CD14-positive monocyte (primary cell): Measurements from ENCODE around the gene SLC1A7. TPM values are rescaled to one million over a fixed set of nuclear protein-coding genes. Genes with fewer than 3 reads are reported as not detected.

Experiments used
- DNase-seq, 3 donors: peaks; one replicate each; pipeline ENCODE4 v3.0.0-alpha.2; 2011 to 2022
- H2AFZ ChIP-seq: 2 replicates; pipeline ENCODE4 v1.6.0; 2012; ENCODE audit warnings: mild to moderate bottlenecking, low read depth, low read length, inconsistent platforms; ENCODE audit not compliant: insufficient read depth, poor library complexity, severe bottlenecking
- H3K27ac ChIP-seq, 2 donors: 1 replicate in 1 of 2; 2 replicates in 1 of 2; pipeline ENCODE4 v1.5.1; 2012 to 2013; ENCODE audit warnings: low read length in 2 of 2, control low read depth in 1 of 2, inconsistent platforms in 1 of 2, low read depth in 1 of 2, mild to moderate bottlenecking in 1 of 2
- H3K27me3 ChIP-seq, 2 donors: one replicate each; pipeline versions ENCODE4 v1.6.0 to v1.6.1; 2011 to 2013; ENCODE audit warnings: low read length in 2 of 2; ENCODE audit not compliant: control insufficient read depth in 2 of 2, insufficient read depth in 2 of 2
- H3K36me3 ChIP-seq, 2 donors: replicated peaks in 1 of 2; 1 replicate in 1 of 2; 2 replicates in 1 of 2; pipeline versions ENCODE4 v1.5.1 to v1.6.1; 2012 to 2013; ENCODE audit warnings: low read length in 2 of 2, control low read depth in 1 of 2, inconsistent platforms in 1 of 2, mild to moderate bottlenecking in 1 of 2; ENCODE audit not compliant: insufficient read depth in 2 of 2, control insufficient read depth in 1 of 2
- H3K4me1 ChIP-seq, 2 donors: 1 replicate in 1 of 2; 2 replicates in 1 of 2; pipeline versions ENCODE4 v1.5.1 to v1.6.1; 2012 to 2013; ENCODE audit warnings: low read length in 2 of 2, control low read depth in 1 of 2, inconsistent platforms in 1 of 2, mild to moderate bottlenecking in 1 of 2, moderate library complexity in 1 of 2; ENCODE audit not compliant: insufficient read depth in 2 of 2, control insufficient read depth in 1 of 2
- H3K4me2 ChIP-seq: replicated peaks from 2 replicates; pipeline ENCODE3; 2012; ENCODE audit warnings: low read length, moderate library complexity, mild to moderate bottlenecking; ENCODE audit not compliant: poor library complexity, severe bottlenecking; ENCODE audit errors: extremely low read depth
- H3K4me3 ChIP-seq, 3 experiments: fragments of 200-600 bp in 1 of 3; sonication (generic) in 1 of 3; replicated peaks in 1 of 3; 1 replicate in 2 of 3; 2 replicates in 1 of 3; pipeline ENCODE4 v1.5.1; 2011 to 2013; ENCODE audit warnings: low read length in 3 of 3, mild to moderate bottlenecking in 3 of 3, control low read depth in 2 of 3, low read depth in 2 of 3, inconsistent platforms in 1 of 3, moderate library complexity in 1 of 3
- H3K79me2 ChIP-seq: 2 replicates; pipeline ENCODE4 v1.6.0; 2012; ENCODE audit warnings: mild to moderate bottlenecking, control low read depth, inconsistent platforms, low read length, moderate library complexity; ENCODE audit not compliant: insufficient read depth
- H3K9ac ChIP-seq: 2 replicates; pipeline ENCODE4 v1.6.0; 2017; ENCODE audit warnings: low read length, mild to moderate bottlenecking; ENCODE audit not compliant: insufficient read depth, poor library complexity, severe bottlenecking
- H3K9me3 ChIP-seq, 2 donors: replicated peaks in 1 of 2; 1 replicate in 1 of 2; 2 replicates in 1 of 2; pipeline versions ENCODE4 v1.5.1 to v1.6.1; 2012 to 2013; ENCODE audit warnings: low read length in 2 of 2, control low read depth in 1 of 2; ENCODE audit not compliant: control insufficient read depth in 1 of 2, insufficient read depth in 1 of 2
- H4K20me1 ChIP-seq: 2 replicates; pipeline ENCODE4 v1.6.0; 2012; ENCODE audit warnings: mild to moderate bottlenecking, low read length, control low read depth, moderate library complexity; ENCODE audit not compliant: insufficient read depth
- H3K27ac Mint-ChIP-seq, 7 donors: one replicate each; pipeline ENCODE4 v1.8.0; 2020; ENCODE audit warnings: mild to moderate bottlenecking in 7 of 7, mixed read lengths in 7 of 7, moderate library complexity in 6 of 7, inconsistent platforms in 2 of 7
- H3K27me3 Mint-ChIP-seq, 3 donors: one replicate each; pipeline ENCODE4 v1.8.0; 2021 to 2022; ENCODE audit warnings: low read depth in 3 of 3, mild to moderate bottlenecking in 3 of 3, mixed read lengths in 3 of 3, moderate library complexity in 3 of 3, inconsistent platforms in 1 of 3
- H3K36me3 Mint-ChIP-seq, 2 donors: one replicate each; pipeline ENCODE4 v1.8.0; 2020; ENCODE audit warnings: mixed read lengths in 2 of 2, inconsistent platforms in 1 of 2, mild to moderate bottlenecking in 1 of 2
- H3K4me1 Mint-ChIP-seq: one replicate; pipeline ENCODE4 v1.8.0; 2020; ENCODE audit warnings: mild to moderate bottlenecking, mixed read lengths
- H3K4me3 Mint-ChIP-seq, 2 donors: one replicate each; pipeline ENCODE4 v1.8.0; 2020; ENCODE audit warnings: mild to moderate bottlenecking in 2 of 2, mixed read lengths in 2 of 2, moderate library complexity in 1 of 2
- H3K9me3 Mint-ChIP-seq, 7 donors: one replicate each; pipeline ENCODE4 v1.8.0; 2020 to 2022; ENCODE audit warnings: mixed read lengths in 7 of 7, mild to moderate bottlenecking in 6 of 7, moderate library complexity in 6 of 7, inconsistent platforms in 2 of 7
- CTCF ChIP-seq: fragments of 200-600 bp; IDR thresholded peaks from one replicate; pipeline ENCODE4 v1.8.0; 2022; ENCODE audit warnings: antibody characterized with exemption, mild to moderate bottlenecking
- WGBS: methylation state at CpG from one replicate; pipeline ENCODE4 v1.1.5; 2013; ENCODE audit warnings: missing lambda C conversion rate; ENCODE audit not compliant: insufficient coverage; 5-methylcytosine and 5-hydroxymethylcytosine counted together
- intact Hi-C, 2 donors: fragments of 100-400 bp; cut with micrococcal nuclease; formaldehyde crosslinking; loops; one replicate each; pipeline versions ENCODE4 v1.15.0 to v1.15.1; 2023
- polyA plus RNA-seq, 3 donors: library from polyadenylated mRNA; depleted of rRNA in 1 of 3; unstranded in 2 of 3; stranded (reverse) in 1 of 3; fragments of 300-500 nt in 2 of 3; fragments of >200 nt in 1 of 3; fragmentation: Illumina TruSeq in 2 of 3; gene quantifications; 1 replicate in 2 of 3; 2 replicates in 1 of 3; pipeline ENCODE4 v1.2.3, GENCODE V29; 2012 to 2021

Gene SLC1A7
- polyA plus RNA-seq, 3 donors: not detected

- H3K79me2 ChIP-seq: no peaks in the 10 kb centered on the region
- no peak overlapping the region for H3K4me3 Mint-ChIP-seq
- no peak for DNase-seq
- H3K27me3 ChIP-seq: no peaks in the 10 kb centered on the region
- peaks cover 0 to 2% (median 0%) of the 10 kb centered on the region in 3 donors for H3K27me3 Mint-ChIP-seq
- no peak overlapping the region for H2AFZ ChIP-seq
- H3K27ac ChIP-seq: no peak overlapping the region
- H3K4me1 ChIP-seq: no peaks in the 10 kb centered on the region
- H3K9ac ChIP-seq: no peak overlapping the region
- intact Hi-C loops: no loop called here
- no peak overlapping the region for H3K4me2 ChIP-seq
- no peak overlapping the region for H3K4me3 ChIP-seq
- WGBS: 95% methylated on average over 8 of the region's 9 CpGs
- no peaks in the 10 kb centered on the region for H3K36me3 Mint-ChIP-seq
- no peak for TF ChIP-seq CTCF
- no peaks in the 10 kb centered on the region for H3K36me3 ChIP-seq
- no peaks in the 10 kb centered on the region for H3K4me1 Mint-ChIP-seq
- H3K9me3 ChIP-seq: no peaks in the 10 kb centered on the region
- H3K27ac Mint-ChIP-seq: no peak overlapping the region
- H4K20me1 ChIP-seq: no peaks in the 10 kb centered on the region
- H3K9me3 Mint-ChIP-seq: no peaks in the 10 kb centered on the region
Observed at GRCh38 chr1:53076165-53076564, 66.3 kb downstream of the SLC1A7 start.

- H3K4me3 Mint-ChIP-seq: no peak overlapping the region
- H3K4me1 Mint-ChIP-seq: no peaks in the 10 kb centered on the region
- H3K9me3 Mint-ChIP-seq: no peaks in the 10 kb centered on the region
- H3K9ac ChIP-seq: no peak overlapping the region
- intact Hi-C loops: no loop called here
- no peak overlapping the region for H2AFZ ChIP-seq
- 72% methylated on average over 3 of the region's 8 CpGs for WGBS
- H3K4me1 ChIP-seq: no peaks in the 10 kb centered on the region
- H3K4me2 ChIP-seq: no peak overlapping the region
- H3K36me3 ChIP-seq: no peaks in the 10 kb centered on the region
- no peaks in the 10 kb centered on the region for H3K27me3 ChIP-seq
- H3K27me3 Mint-ChIP-seq: peaks cover 0 to 2% (median 0%) of the 10 kb centered on the region in 3 donors
- H3K4me3 ChIP-seq: no peak overlapping the region
- H3K9me3 ChIP-seq: no peaks in the 10 kb centered on the region
- H3K36me3 Mint-ChIP-seq: no peaks in the 10 kb centered on the region
- no peak overlapping the region for H3K27ac ChIP-seq
- DNase-seq: no peak
- no peaks in the 10 kb centered on the region for H4K20me1 ChIP-seq
- H3K27ac Mint-ChIP-seq: no peak overlapping the region
- TF ChIP-seq CTCF: no peak
- H3K79me2 ChIP-seq: no peaks in the 10 kb centered on the region
Observed at GRCh38 chr1:53075761-53076163, 66.7 kb downstream of the SLC1A7 start.
